ENCODE measurements around the gene CAMK2B.

The CAMK2B gene

DNA sequence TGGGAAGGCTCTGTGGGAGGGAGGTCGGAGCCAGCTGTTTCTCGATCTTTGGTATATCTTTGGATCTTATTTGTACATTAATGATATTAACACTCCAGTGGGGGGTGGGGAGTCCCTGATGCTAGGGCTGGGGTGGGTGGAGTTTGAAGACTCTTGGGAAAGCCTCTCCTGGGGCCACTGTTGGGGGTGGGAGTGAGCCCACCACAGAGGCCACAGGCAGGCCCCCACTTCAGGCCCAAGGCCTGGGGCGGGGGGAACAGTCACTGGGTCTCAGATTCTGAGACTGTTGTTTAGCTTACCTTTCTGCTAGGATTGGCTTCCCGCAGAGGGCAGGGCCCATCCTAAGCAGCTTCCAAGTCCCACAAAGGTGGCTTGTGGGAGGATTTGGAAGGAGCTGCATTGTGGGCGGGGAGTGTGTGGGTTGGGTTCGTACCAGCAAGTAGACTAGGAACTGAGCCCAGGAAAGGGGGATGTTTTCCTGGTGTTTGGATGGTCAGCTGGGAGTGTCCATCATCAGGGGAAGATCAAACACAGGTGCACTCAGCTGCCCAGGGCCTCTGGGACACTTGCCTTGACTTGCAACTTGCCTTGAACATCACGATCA lies 112.7 kb downstream of the CAMK2B start:
- TF ChIP-seq, protein P1, sequence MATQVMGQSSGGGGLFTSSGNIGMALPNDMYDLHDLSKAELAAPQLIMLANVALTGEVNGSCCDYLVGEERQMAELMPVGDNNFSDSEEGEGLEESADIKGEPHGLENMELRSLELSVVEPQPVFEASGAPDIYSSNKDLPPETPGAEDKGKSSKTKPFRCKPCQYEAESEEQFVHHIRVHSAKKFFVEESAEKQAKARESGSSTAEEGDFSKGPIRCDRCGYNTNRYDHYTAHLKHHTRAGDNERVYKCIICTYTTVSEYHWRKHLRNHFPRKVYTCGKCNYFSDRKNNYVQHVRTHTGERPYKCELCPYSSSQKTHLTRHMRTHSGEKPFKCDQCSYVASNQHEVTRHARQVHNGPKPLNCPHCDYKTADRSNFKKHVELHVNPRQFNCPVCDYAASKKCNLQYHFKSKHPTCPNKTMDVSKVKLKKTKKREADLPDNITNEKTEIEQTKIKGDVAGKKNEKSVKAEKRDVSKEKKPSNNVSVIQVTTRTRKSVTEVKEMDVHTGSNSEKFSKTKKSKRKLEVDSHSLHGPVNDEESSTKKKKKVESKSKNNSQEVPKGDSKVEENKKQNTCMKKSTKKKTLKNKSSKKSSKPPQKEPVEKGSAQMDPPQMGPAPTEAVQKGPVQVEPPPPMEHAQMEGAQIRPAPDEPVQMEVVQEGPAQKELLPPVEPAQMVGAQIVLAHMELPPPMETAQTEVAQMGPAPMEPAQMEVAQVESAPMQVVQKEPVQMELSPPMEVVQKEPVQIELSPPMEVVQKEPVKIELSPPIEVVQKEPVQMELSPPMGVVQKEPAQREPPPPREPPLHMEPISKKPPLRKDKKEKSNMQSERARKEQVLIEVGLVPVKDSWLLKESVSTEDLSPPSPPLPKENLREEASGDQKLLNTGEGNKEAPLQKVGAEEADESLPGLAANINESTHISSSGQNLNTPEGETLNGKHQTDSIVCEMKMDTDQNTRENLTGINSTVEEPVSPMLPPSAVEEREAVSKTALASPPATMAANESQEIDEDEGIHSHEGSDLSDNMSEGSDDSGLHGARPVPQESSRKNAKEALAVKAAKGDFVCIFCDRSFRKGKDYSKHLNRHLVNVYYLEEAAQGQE (IDR thresholded peaks at IDR 0.05; ENCODE audit: insufficient read depth in 1 of 2, low read depth in 2 of 2, low read length in 2 of 2), result no peak
- TF ChIP-seq SIN3A (IDR thresholded peaks at IDR 0.05; ENCODE audit: borderline replicate concordance, insufficient read depth, low read length) (no peak), TAF1 (IDR thresholded peaks at IDR 0.05; ENCODE audit: borderline replicate concordance, insufficient read depth, low read length) (no peak), FOXP2 (optimal IDR thresholded peaks at IDR 0.05; ENCODE audit: borderline replicate concordance, extremely low read depth, extremely low read length, insufficient read depth) (no peak), POLR2AphosphoS5 (IDR thresholded peaks at IDR 0.05; ENCODE audit: low read depth, low read length) (no peak)

GRCh38 chr7:44212018-44212417 lies 113.4 kb downstream of the CAMK2B start:
- TF ChIP-seq SIN3A (IDR thresholded peaks at IDR 0.05; ENCODE audit: borderline replicate concordance, insufficient read depth, low read length) (no peak), TAF1 (IDR thresholded peaks at IDR 0.05; ENCODE audit: borderline replicate concordance, insufficient read depth, low read length) (no peak), FOXP2 (optimal IDR thresholded peaks at IDR 0.05; ENCODE audit: borderline replicate concordance, extremely low read depth, extremely low read length, insufficient read depth) (no peak), POLR2AphosphoS5 (IDR thresholded peaks at IDR 0.05; ENCODE audit: low read depth, low read length) (no peak)
- TF ChIP-seq, protein P1 (IDR thresholded peaks at IDR 0.05; ENCODE audit: insufficient read depth in 1 of 2, low read depth in 2 of 2, low read length in 2 of 2), result no peak

- TF ChIP-seq POLR2AphosphoS5 (IDR thresholded peaks at IDR 0.05; ENCODE audit: low read depth, low read length) (no peak), SIN3A (IDR thresholded peaks at IDR 0.05; ENCODE audit: borderline replicate concordance, insufficient read depth, low read length) (no peak), TAF1 (IDR thresholded peaks at IDR 0.05; ENCODE audit: borderline replicate concordance, insufficient read depth, low read length) (no peak), FOXP2 (optimal IDR thresholded peaks at IDR 0.05; ENCODE audit: borderline replicate concordance, extremely low read depth, extremely low read length, insufficient read depth) (no peak)
- TF ChIP-seq, protein P1 (IDR thresholded peaks at IDR 0.05; ENCODE audit: insufficient read depth in 1 of 2, low read depth in 2 of 2, low read length in 2 of 2), result no peak
Measured at GRCh38 chr7:44211126-44211675, 114.2 kb downstream of the CAMK2B start.

- TF ChIP-seq, protein P1 (IDR thresholded peaks at IDR 0.05; ENCODE audit: insufficient read depth in 1 of 2, low read depth in 2 of 2, low read length in 2 of 2), result no peak
- TF ChIP-seq POLR2AphosphoS5 (IDR thresholded peaks at IDR 0.05; ENCODE audit: low read depth, low read length) (no peak), TAF1 (IDR thresholded peaks at IDR 0.05; ENCODE audit: borderline replicate concordance, insufficient read depth, low read length) (no peak), SIN3A (IDR thresholded peaks at IDR 0.05; ENCODE audit: borderline replicate concordance, insufficient read depth, low read length) (no peak), FOXP2 (optimal IDR thresholded peaks at IDR 0.05; ENCODE audit: borderline replicate concordance, extremely low read depth, extremely low read length, insufficient read depth) (no peak)
Measured at GRCh38 chr7:44210107-44210506, 115.3 kb downstream of the CAMK2B start.

Data from PFSK-1 (cell line).